NK-92 (cell line): Measurements from ENCODE around the gene CHST11.
"Not testable (repeated sequence)": the region's sequence is repeated elsewhere in the genome, so short reads cannot be mapped to it uniquely, and the experiment has no call there.

Source experiments
- DNase-seq: peaks from one replicate; lab custom pipeline; 2025; ENCODE audit not compliant: unreplicated experiment; lab: John Stamatoyannopoulos, UW

The CHST11 gene

DNA sequence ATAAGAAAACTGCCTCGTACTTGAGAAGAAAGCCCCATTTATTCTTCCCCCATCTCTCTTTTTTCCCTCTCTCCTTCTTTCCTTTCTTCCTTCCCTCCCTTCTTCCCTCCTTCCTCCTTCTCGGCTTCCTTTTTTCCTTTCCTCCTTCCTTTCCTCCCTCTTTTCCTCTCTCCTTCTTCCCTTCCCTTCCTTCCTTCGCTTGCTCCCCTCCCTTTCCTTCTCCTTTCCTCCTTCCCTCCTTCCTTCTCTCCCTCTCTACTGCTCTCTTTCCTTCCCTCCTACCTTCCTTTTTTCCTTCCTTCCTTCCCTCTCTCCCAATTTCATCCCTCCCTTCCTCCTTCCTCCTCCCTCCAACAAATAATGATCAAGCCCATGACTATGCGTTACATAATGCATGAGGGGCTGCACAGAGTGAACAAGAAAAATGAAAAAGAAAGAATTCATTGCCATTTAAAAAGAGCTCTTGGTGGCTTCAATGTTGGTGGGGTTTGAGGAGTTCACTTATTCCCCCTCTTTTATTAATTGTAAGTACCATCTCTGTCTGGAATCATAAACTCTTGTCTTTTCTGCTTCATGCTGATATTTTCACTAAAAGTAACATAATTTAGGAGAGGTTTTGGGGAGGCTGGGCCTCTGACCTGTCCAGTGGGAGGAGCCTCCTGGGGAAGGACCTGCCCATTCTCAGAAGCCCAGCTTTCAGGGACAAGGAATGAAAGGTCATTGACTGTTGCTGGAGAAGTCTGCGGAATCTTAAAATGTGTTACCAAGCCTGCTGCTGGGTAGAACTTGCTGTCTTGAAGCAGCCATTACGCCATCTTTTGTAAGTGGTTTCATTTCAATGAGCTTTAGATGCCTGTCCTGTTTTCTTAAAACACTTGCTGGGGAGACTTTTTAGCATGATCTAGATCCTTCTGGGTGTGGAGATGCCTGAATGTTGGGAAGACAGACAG, 144.3 kb downstream of the CHST11 start:
- no peak for DNase-seq

- DNase-seq = no peak
Observed at GRCh38 chr12:104602406-104602805, 145.7 kb downstream of the CHST11 start.

DNA sequence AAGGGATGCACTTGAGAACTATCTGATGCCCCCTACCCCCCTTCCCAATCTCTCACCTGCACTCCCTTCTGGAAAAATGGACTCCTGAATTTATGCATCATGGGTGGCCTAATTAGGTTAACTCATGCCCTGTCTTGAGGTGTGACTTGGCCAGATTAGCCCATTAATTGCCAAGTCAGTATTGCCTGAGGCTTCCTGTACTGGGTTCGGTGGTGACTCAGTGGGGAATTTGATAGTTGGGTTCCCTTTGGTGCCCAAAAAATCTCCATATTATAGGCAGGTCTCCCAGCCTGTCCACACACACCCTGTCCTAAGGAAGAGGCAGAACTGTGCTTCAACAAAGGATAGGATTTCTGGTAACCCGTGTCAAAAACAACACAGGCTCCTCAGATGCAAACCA, 146.1 kb downstream of the CHST11 start:
- no peak for DNase-seq

DNA sequence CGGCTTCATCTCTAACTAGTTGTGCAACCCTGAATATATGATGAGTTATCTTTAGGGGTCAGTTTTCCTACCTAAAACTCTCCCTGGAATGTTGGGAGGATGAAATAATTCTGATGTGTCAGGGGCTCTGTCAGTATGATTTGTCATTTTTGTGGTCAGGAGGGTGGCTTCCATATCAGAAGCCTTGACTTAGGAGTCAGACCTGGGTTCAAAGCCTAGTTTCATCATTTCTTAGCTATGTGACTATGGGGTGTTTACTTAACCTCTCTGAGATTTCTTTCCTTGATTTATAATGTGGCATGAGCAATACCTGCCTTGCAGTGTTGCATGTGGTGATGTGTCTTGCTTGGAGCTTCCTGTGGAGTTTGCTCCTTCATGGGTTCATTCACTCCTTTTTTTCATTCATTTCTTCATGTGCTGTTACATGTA, 146.8 kb downstream of the CHST11 start:
- no peak for DNase-seq

- no peak for DNase-seq
Observed at GRCh38 chr12:104604070-104604994, 147.6 kb downstream of the CHST11 start.

DNA sequence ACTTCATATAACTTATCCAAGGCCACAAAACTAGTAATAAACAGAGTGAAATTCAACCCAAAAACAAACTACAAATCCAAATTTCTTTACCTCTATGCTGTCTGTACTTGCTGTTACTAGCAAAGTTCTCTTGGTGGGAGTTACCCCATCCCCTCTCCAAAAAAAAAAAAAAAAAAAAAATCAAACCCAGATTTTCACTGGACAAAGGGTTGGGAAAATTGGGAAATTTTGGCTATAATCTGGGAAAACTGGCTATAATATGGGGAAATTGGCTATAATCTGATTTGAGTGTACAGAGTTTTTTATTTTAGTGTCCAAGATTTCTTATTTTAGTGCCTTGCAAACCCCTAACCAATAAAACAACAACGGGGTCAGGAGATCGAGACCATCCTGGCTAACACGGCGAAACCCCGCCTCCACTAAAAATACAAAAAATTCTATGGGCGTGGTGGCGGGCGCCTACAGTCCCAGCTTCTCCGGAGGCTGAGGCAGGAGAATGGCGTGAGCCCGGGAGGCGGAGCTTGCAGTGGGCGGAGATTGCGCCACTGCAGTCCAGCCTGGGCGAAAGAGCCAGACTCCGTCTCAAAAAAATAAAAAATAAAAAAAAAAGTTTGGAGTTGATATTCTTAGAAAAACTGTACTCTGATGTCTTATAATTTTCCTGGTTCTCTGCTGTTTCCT, 148.4 kb downstream of the CHST11 start:
- no peak for DNase-seq

DNA sequence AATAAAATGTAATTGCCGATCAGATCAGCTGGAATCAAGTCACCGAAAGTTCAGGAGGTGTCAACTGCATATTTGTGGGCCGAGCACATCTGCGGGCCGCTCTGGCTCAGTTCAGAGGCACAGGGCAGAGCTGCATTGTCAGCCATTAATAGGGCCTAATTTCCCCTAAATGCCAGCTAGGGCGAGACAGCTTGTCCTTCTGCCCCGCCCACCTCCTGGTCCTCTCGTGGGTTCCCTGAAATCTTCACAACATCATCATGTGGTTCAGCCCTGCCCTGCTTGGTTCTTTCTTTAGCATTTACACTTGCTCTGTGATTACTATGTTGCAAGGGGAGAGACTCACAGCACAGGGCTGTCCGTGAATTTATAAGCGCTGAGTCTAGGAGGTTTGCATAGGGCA, 148.9 kb downstream of the CHST11 start:
- no peak for DNase-seq

- no peak for DNase-seq
Observed at GRCh38 chr12:104608998-104609397, 152.2 kb downstream of the CHST11 start.

DNA sequence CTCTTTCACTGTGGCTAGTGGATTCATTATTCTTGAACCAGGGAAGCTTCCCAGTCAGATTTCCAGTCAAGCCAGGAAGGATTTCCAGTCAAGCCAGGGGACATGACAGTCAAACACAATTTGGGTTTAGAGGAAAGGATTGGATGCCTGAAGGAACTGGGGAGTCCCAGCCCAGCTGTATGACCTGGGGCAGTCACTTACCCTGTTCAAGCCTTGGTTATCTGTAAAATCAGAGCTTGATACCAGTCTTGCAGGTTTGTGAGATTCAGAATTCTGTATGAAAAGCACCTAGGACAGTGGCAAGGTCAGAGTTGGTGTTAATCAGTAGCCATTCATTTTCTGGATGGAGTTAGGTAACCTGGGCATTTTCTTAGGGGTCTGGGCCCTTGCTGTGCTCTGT, 152.7 kb downstream of the CHST11 start:
- no peak for DNase-seq

GRCh38 chr12:104610513-104611235, 153.9 kb downstream of the CHST11 start:
- no peak for DNase-seq

DNA sequence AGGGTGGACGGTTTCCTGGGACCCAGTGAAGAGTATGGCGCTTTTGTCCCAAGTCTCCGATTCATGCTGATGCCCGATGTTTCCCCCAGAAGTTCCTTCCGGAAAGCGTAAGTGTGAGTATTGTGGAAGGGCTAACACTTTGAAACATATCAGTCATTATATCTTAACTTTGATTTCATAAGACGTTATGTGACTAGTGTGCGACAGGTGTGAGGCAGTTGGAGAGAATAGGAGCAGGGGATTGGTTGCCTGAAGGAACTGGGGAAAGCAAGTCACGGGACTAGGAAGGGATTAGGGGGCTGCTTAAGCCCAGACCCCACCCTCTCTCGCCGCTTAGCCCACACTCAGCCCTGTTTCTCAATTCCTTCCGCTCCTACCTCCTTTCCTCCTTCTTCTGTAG, 154.9 kb downstream of the CHST11 start:
- DNase-seq = no peak

- DNase-seq = not testable (repeated sequence)
Observed at GRCh38 chr12:104613372-104613771, 156.6 kb downstream of the CHST11 start.

DNA sequence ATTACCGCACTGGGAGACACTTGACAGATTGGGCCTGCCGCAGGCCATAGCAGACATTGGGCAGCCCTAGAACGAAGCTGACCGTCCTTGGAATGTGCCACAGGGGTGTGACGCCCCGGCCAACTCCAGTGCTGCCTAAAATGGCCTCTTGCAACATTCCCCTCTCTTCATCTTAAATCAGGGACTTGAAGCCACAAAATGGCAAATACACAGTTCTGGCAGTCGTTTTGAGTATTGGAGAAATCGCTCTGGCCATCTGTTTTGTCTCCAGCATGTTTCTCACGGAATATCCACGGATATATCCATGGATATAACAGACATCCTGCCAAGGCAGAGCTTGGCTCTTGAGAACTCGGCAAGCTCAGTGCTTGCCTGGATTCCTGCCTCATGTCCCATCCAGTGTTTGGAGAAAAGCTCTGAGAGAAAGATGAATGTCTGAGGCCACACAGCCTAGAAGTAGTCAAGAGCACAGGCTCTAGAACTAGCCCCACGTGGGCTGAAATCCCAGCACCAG, 158.4 kb downstream of the CHST11 start:
- DNase-seq = no peak

DNA sequence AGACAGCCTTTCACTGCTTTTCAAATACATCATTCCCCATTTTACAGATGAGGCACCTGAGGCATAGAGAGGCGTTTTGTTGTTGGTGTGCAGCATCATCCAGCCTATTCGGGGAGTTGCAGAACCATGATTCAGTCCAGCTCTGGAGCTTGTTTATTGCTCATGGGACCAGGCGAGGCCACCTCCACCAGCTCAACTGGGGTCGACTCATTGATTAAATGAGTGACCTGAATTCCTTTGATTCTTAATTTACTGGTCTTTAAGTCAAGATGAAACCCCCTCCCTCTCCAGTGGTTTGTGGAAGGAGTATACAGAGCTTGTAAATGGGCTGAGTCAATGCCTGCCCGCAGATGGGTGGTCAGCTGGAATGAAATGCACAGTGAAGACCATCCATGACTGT, 161.9 kb downstream of the CHST11 start:
- no peak for DNase-seq

DNA sequence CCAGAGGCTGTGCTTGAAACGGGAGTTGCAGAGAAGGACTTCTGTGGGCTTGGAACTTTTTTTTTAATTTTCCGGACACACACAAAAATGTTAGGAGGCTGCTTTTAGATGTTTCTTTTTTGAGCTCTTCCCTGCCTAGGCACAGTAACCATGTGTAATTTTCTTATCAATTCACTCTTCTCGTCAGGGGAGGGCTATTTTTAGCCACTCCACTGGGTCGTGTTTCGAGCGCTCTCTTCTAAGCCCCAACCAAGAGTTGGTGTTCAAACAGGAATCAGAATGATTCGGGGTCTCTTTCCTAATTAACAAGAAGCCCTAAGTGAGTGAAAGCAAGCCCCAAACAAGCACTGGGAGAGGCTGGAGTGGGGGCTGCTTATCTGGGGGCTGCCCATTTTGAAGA, 162.6 kb downstream of the CHST11 start:
- no peak for DNase-seq

DNA sequence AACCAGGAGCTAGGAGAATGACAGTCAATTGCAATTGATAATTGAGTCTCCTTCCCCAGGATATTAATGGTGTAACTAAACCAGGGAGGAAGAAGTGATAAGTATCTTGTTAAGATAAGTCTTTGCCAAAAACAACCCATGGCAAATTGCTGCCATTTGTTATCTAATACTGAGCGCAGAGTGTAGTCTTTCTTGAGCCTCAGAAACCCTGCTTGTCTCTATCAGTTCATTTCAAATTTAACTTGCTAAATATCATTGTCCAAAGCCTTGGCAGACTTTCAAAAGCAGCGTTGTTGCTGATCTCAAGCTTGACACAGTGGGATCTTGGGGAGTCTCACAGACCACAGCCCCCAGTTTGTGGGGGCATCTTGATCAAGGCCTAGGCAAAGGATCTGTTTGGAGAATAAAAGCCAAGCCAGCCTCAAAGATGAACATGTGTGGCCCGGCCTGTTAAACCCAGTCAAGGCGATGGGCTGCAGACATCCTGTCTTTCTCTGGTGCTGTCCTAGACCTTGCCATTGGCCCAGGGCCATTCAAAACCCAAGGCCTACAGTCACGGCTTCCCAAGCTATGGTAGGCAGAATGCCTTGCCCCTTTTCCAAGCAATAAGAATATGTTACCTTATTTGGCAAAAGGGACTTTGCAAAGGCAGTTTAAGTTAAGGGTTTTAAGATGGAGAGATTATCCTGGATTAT, 164.2 kb downstream of the CHST11 start:
- DNase-seq = no peak

GRCh38 chr12:104622928-104623327, 166.2 kb downstream of the CHST11 start:
- DNase-seq = no peak

DNA sequence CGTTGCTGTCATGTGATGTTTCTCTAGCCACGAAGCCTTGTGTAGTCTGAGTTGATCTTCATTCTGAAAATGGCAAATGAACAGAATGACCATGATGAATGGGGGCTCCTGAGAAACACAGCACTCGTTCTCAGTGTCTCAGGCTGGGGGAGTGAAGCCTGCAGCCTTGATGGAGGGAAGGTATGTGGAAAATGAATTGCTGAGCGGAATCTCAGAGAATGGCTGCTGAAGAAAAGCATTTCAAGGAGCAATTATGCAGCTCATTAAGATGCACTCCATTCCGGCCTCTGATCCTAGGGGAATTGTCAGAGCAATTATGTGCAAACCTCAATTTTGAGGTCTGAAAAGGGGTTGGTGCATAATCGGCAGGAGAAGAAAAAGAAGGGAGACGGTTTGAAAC, 167.1 kb downstream of the CHST11 start:
- DNase-seq = no peak

DNA sequence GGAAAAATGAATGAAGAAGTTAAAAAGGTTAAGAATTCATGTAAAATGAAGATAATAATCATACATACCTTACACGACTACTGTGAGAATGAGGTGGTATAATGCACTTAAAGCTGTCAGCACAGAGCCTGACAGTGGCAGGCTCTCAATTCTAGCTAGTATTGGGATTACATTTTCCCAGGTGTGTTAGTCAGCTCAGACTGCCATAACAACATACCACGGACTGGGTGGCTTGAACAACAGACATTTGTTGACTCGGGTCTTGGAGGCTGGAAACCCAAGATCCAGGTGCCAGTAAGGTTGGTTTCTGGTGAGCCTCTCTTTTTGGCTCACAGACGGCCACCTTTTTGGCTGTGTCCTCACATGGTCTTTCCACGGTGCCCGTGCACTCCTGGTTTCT, 167.8 kb downstream of the CHST11 start:
- DNase-seq = no peak
